H1 (cell line): ENCODE results near the gene PMM2. TPM values are rescaled to one million over a fixed set of nuclear protein-coding genes. Genes with fewer than 3 reads are reported as not detected.

ENCODE experiments used
- BRCA1 ChIP-seq: IDR thresholded peaks from 2 replicates; pipeline ENCODE4 v1.6.1; 2012; ENCODE audit warnings: low read depth, low read length, improper control_type of control experiment
- CBX5 ChIP-seq: fragments of 300-800, 300-1000 bp; sonication (generic); IDR thresholded peaks from 2 replicates; pipeline ENCODE4 v1.7.1; 2016; ENCODE audit warnings: antibody characterized with exemption, low read length, low read depth
- CHD7 ChIP-seq: fragments of 300-600 bp; sonication (generic); IDR thresholded peaks from 2 replicates; pipeline ENCODE4 v1.7.1; 2012; ENCODE audit warnings: low read length, moderate library complexity, mild to moderate bottlenecking, inconsistent platforms; ENCODE audit not compliant: insufficient replicate concordance
- CTCF ChIP-seq, 3 experiments: IDR thresholded peaks; 1 replicate in 2 of 3; 2 replicates in 1 of 3; pipeline versions ENCODE4 v1.5.1 to v1.6.1; 2011; ENCODE audit warnings: low read length in 3 of 3, mild to moderate bottlenecking in 3 of 3, inconsistent platforms in 2 of 3, low read depth in 1 of 3, moderate library complexity in 1 of 3; ENCODE audit not compliant: insufficient read depth in 1 of 3; ENCODE audit errors: control extremely low read depth in 1 of 3
- TBP ChIP-seq: IDR thresholded peaks from 2 replicates; pipeline ENCODE4 v1.6.1; 2011; ENCODE audit warnings: low read depth, low read length, improper control_type of control experiment
- polyA plus RNA-seq, 7 experiments: library from polyadenylated mRNA; depleted of rRNA in 3 of 7; stranded (reverse) in 5 of 7; unstranded in 2 of 7; fragments of >200 nt in 5 of 7; fragments of 200-250 nt in 2 of 7; gene quantifications; 1 replicate in 5 of 7; 2 replicates in 1 of 7; 4 replicates in 1 of 7; pipeline versions ENCODE4 v1.2.1 to v1.2.3, GENCODE V29; 2011 to 2013; ENCODE audit warnings: missing spikeins in 2 of 7, mixed read lengths in 2 of 7
- total RNA-seq: library from RNA; stranded (reverse); fragmentation: NEBNext Ultra II Directional; extraction: Animal tissue kit (Norgen Biotek cat#: 25700); gene quantifications from 2 replicates; pipeline ENCODE4 v1.2.1, GENCODE V29; 2021

Gene PMM2
- total and polyA plus RNA-seq, 2 of the 8 experiments (the other 6 are each of a cell fraction or from before 2014, with no cell fraction given) = 26.2 to 49.4 TPM

GRCh38 chr16:8847145-8847544 is 49.5 kb downstream of the PMM2 start (continued):
- TF ChIP-seq CHD7 (no peak), CTCF (IDR thresholded peaks at IDR 0.05; ENCODE audit: control extremely low read depth in 1 of 3, insufficient read depth in 1 of 3, low read depth in 1 of 3, low read length in 3 of 3) (no peak), BRCA1 (no peak), TBP (no peak), CBX5 (no peak)
